SKM-1 (cell line): Measurements from ENCODE around the gene TKFC.
A peak's percentile ranks its signal among the peaks of the same experiment; 100 is the strongest.
"Not testable (repeated sequence)": the region's sequence is repeated elsewhere in the genome, so short reads cannot be mapped to it uniquely, and the experiment has no call there.

Experiments used
- DNase-seq: peaks from one replicate; lab custom pipeline; 2025; ENCODE audit not compliant: unreplicated experiment; lab: John Stamatoyannopoulos, UW

Gene TKFC

GRCh38 chr11:61364012-61364675 is 31.1 kb downstream of the TKFC start:
- no peak for DNase-seq

- DNase-seq, result no peak
Measured at GRCh38 chr11:61367406-61367805, 34.4 kb downstream of the TKFC start.

DNA sequence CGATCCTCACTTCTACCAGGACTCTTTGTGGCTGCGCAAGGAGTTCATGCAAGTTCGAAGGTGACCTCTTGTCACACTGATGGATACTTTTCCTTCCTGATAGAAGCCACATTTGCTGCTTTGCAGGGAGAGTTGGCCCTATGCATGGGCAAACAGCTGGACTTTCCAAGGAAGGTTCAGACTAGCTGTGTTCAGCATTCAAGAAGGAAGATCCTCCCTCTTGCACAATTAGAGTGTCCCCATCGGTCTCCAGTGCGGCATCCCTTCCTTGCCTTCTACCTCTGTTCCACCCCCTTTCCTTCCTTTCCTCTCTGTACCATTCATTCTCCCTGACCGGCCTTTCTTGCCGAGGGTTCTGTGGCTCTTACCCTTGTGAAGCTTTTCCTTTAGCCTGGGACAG is 35.6 kb downstream of the TKFC start:
- no peak for DNase-seq

- no peak for DNase-seq
Measured at GRCh38 chr11:61369372-61370348, 36.6 kb downstream of the TKFC start.

GRCh38 chr11:61370349-61371005 is 37.4 kb downstream of the TKFC start:
- DNase-seq, result no peak

GRCh38 chr11:61372659-61373420 is 39.8 kb downstream of the TKFC start:
- no peak for DNase-seq

- no peak for DNase-seq
Measured at GRCh38 chr11:61375761-61376108, 42.7 kb downstream of the TKFC start.

DNA sequence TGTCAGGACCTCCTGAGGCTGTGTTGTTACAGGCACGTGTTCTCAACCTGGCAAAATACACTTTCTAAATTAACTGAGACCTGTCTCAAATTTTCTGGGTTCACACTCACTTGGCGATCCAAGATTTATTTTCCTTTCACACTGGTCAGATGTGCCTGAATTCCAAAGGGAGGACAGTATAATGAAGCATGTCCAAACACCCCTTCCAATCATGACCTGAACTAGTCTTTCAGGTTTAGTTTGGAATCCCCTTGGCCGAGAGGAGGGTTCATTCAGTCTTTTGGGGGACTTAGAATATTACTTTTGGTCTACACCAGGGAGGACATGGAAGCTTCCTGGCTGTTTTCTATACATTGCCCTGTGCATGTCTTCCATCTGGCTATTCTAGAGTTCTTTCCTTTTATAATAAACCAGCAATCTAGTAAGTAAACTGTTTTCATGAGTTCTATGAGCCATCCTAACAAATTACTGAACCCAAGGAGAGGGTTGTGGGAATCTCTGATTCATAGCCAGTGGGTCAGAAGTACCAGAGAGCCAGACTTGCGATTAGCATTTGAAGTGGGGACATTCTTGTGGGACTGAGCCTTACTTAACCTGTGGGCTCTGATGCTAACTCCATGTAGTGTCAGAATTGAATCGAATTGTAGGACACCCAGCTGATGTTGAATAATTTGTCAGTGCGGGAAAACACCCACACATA is 44.6 kb downstream of the TKFC start:
- no peak for DNase-seq

- DNase-seq, result peak; percentile 88
Measured at GRCh38 chr11:61378713-61379313, 45.8 kb downstream of the TKFC start.

GRCh38 chr11:61380884-61381283 is 47.9 kb downstream of the TKFC start:
- DNase-seq, result no peak

DNA sequence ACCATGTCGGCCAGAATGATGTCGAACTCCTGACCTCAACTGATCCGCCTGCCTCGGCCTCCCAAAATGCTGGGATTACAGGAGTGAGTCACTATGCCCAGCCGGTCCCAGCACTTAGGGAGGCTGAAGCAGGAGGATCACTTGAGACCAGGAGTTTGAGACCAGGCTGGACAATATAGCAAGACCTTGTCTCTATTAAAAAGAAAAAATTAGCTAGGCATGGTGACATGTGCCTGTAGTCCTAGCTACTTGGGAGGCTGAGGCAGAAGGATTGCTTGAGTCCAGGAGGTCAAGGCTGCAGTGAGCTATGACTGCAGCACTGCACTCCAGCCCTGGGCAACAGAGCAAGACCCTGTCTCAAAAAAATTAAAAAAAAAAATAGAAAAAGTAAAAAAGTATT is 50.8 kb downstream of the TKFC start:
- DNase-seq, result not testable (repeated sequence)

- no peak for DNase-seq
Measured at GRCh38 chr11:61384271-61385242, 51.5 kb downstream of the TKFC start.

GRCh38 chr11:61390161-61390560 is 57.1 kb downstream of the TKFC start:
- DNase-seq, result no peak

DNA sequence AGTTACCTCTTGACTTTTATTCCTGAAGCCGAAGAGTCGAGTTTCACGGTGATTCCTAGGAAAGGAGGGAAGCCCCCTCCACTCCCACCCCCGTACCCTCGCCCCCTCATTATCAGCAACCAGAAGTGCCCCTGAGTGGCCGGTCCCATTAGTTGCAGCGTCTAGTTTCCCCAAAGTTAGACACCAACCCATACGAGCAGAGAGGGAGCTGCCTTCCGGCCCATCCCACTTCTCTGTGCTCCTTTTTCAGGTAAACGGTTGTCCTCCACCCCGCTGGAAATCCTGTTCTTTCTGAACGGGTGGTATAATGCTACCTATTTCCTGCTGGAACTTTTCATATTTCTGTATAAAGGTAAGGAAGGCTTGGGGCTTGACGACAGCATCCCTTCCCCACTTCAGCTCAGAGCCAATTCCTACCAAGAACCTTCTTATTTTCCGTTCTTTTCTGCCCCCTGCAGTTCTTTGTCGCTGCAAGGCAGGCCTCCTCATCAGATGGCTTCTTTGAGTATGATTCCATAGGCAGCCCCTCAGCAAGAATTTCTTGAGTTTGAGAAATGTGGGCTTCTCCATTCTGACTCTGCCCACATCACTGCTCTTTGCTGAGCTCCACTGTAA is 60.1 kb downstream of the TKFC start:
- no peak for DNase-seq
